GM19467 (cell line): ENCODE measurements around the gene CLCF1.

Experiments
- ATAC-seq: cut with Tn5 transposase; IDR thresholded peaks from one replicate; pipeline ENCODE4 v1.9.1; 2021; ENCODE audit warnings: mild to moderate bottlenecking, moderate library complexity; ENCODE audit not compliant: unreplicated experiment

Gene CLCF1

DNA sequence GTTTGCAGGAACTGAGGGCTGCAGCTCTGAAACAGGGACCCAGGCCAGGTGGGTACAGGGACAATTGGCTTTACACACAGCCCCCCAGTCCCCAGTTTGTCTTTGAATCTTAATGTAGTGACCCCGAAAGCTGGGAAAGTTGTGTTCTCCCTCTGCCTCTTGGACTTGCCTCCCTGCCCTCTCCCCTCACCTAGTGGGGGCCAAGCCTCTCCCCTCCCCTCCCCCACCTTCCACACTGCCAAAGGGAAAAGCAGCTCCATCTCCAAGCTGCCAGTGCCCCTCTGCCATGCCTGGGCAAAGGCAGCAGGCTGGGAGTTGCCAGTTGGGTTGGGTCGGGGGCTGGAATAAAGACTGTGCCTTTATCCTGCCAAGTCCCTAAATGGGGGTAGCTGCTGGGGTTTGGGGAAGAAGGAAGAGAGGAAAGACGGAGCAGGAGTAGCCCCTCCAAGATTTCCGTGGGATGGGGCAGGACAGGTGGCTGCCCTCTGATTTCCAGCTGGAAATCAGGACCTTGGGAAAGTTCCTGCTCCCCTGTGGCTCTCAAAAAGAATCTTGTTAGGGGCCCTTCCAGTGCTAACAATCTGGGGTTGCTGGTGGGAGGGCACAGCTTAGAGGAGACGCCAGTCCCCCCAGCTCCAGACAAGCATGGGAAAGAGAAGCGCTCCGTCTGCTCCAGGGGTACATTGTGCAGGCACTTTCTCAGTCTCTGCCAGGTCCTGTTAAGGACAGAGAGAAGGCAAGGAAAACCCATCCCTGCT is 2.8 kb upstream of the CLCF1 start:
- ATAC-seq: no peak

DNA sequence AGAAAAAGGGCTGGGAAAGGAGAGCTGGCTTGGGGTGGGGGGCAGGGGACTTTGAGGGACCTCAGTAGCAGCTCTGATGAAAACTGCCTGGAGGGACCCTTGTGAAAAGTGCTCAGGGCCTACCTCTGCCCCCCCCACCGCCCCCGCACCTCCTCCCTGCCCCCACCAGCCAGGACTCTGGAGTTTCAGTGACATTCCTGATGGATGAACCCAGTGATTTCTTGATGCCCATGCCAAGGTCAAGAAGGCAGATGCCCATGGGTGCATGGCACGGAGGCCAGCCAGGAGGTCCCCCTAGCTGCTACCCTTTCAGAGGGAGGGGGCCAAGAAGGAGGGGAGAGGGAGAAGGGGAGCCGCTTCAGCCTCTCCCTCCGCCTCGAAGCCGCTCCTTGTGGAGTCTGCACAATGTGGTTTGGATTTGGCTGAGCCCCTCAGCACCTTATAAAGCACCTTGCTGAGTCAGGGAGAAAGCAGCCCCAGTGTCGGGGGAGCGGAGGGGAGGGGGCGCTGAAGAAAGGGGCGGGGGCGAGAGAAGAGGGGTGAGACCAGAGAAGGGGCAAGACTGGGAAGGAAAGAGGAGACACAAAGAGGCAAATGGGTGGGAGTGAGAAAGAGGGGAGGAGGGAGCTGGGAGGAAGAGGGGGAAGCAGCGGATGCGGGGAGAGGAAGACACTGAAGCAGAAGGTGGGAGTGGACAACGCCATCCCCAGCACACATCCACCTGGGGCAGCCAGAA is 2.1 kb upstream of the CLCF1 start:
- ATAC-seq: no peak

DNA sequence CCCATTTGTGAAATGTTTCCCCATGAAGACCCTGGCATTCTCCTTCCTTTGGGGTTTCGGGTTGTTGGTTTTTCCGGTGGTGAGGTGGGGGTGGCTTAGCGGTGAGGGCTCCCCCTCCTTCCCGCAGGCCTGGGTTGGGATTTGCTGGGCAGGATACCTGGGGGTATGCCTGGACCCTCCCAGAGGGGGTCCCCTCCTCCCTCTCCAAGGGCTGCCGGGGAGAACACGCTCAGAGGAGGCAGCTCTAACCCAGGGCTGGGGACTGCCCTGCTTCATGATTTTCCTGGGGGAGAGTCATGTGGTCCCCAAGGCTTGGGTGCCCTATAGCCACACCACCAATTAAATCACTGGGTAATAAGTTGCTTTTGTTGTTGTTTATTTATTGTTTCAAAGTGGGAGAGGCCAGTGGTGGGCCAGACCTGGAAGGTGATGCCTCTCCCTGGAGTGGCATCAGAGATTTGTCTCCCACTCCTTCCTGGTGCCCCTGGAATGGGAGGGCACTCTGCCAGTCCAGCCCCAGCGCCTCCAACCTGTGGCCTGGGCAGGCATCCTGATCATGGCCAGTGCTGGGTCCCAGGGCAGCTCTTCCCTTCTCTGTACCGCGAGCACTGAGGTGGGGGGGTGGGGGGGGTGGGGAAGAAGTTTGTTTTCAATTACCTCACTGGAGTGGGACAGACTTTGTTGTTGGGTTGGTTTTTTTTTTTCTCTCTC is 1.3 kb upstream of the CLCF1 start:
- no peak for ATAC-seq

DNA sequence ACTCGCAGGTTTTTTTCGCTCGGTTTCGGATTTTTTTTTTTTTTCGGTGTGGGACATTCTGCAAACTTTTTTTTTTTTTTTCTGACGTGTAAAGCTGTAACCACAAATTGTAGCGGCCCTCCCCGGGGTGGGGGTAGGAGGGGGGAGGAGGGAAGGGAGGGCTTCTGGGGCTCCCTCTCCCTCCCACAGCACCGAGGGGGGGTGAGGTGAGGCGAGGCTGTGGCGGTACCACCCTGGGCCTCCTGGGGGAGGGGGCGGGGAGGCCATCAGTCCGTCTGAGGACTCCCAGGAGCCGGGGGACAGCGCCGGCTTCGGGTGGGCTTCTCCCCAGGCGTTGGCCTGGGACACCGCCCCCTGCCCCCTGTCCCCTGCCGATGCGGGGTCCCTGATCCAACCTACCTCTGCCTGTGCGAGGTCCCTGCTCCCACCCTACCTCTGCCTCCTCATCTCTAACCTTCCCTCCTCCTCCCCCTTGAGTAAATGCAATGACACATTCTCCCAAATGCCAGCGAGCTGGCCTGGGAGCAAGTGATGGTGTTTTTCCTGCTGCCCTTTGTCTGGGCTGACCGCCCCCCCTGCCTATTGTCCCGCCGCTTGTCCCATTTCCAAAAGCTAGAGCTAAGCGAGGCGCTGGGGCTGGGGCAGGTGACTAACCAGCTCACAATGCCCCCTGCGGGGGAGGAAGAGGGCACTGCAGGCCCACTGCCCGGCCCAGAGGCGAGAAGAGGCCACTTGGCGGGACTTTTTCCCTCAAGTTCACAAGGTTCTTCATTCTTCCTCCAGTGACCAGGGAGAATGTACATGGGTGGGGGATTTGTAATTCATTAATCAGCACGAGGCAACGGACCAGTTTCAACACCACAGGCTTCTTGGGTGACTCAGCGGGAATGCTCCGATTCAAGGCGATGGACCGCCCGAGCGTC is 511 bp upstream of the CLCF1 start:
- no peak for ATAC-seq

GRCh38 chr11:67372321-67372992 is 941 bp downstream of the CLCF1 start:
- ATAC-seq: no peak

- no peak for ATAC-seq
These were observed 1.5 kb downstream of the CLCF1 start for GRCh38 chr11:67371911-67372320.

DNA sequence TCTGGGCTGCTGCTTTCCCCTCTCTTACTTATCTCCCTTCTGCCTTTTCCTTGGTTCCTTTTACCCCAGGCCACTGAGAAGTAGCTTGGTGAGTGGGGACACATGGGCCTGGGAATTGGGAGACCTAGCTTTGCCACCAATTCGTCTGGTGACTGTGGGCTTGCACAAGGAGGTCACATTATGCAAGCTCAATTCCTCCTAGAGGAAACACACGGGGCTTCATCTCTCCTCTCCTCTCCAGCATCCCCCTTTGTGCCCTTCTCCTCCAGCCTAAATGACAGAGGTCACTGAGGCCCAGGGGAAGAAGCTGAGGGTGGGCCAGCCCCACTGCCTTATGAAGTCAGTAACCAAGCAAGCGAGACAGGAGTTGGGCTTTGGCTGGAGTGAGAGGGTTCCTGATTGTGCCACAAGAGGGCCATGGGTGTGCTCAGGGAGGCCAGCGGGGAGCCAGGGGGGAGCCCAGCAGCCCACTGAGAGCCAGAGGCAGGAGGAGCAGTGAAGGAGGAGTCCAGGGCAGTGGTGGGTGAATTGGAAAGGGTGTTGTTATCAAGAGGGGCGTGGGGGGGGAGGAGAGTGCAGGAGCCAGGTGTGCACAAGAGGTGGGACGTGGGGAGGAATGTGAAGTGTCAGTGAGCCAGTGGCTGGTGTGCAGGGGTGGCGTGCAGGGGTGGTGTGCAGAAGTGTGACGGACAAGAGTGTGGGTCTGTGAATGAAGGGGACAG is 2.0 kb downstream of the CLCF1 start:
- no peak for ATAC-seq

DNA sequence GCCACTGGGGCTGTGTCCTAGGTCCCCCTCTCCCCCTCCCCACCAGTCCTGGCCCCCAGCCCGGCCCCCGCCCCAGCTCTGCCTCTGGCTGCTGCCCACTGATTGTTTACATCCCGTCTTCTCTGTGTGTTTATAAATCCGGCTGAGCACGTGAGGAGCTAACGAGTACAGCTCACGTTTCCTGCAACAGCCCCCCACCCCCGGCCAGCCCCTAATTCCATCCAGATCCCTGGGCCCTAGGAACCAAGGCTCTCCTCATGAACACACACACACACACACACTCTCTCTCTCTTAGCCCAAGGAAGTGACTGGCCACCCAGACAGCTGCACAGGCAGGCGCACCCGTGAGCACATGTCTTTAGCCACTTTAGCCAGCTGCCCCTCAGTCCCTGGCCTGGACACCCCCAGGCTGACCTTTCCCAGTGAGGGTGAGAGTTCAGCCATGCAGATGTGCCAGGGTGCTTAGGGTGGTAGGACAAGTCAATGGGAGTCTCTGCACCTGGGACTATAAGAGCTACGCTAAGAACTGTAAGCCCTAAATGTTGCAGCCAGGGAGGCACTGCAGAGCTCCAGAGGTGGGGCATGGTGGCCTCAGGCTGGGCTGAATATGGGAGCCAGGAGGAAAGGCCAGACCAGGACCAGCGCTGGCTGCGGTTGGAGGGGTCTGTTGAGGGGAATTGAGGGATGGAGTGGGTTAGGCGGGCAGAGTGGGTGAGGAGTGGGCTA is 2.9 kb downstream of the CLCF1 start:
- ATAC-seq: no peak

- no peak for ATAC-seq
These were observed 3.6 kb downstream of the CLCF1 start for GRCh38 chr11:67369801-67370284.

DNA sequence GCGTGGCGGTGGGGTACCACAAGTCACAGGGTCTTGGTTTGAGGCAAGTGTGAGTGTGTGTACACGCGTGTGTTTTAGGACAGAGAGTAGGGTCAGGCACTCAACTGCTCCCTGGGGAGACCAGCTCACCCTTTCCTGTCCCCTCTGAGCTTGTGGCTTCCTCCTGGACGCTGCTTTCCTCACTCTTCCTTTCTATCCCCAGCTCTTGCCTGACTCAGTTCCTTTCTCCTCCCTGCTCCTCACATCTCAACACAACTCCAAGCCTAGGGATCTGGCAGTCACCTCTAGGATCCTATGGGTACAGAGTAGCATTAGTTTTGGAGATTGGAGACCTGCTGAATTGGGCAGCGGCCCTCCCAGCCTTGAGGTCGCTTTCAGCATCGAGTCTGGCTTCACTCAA is 4.1 kb downstream of the CLCF1 start:
- no peak for ATAC-seq

GRCh38 chr11:67368621-67369020 is 4.8 kb downstream of the CLCF1 start:
- ATAC-seq: no peak

DNA sequence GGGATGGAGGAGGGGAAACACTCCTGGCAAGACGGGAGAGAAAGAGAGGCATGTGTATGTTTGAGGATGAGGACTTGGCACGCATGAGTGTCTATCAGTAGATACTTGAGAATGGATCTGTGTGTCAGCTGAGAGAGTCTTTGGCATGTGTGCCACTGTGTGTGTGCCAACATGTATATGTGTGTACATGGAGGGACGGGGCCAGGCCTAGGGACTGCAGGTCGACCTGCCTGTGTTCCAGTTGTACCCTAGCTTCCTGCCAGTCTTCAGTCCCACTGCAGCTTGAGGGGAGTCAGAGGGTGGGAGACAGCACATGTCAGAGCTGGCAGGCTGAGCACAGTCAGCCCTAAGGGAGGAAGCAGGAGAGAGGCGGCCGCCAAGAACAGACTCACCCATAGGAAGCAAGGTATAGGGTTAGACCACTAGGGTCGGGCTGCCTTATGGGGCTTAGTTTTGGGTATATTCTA is 5.6 kb downstream of the CLCF1 start:
- no peak for ATAC-seq

DNA sequence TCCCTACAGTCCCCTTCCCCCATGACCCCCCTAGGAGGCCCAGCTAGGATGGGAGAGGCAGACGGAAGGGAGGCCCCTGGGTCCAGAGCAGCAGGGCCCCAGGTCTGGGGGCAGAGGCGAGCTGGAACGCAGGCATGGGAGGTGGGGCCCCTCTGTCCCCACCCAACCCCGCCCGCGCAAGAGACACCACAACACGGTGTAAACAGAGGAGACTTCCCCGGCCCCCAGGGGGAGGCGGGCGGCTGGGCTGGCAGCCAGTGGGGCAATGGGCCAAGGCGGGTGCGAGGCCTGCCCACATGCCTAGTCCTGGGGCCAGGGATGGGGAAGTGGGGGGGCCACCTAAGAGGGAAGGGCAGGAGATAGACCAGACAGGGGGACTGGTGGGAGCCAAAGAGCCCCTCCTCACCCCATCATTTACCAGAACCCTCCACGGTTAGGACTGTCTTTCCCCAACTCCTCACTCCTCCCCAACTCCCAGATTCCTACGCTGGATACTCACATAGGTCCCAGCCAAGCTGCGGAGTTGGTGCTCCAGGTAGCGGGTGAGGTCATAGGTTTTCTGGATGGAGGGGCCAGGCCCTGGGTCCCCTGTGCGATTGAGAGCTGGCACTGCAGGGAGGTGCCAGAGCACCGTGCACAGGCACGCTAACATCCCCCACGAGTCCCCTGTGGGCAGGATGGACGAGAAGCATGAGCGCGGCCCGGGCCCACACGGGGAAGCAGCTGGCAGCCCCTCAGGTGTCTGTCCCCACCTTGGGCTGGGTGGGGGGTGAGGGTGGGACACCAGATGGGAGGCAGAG is 6.2 kb downstream of the CLCF1 start:
- ATAC-seq: no peak

GRCh38 chr11:67366546-67366945 is 6.9 kb downstream of the CLCF1 start:
- no peak for ATAC-seq

DNA sequence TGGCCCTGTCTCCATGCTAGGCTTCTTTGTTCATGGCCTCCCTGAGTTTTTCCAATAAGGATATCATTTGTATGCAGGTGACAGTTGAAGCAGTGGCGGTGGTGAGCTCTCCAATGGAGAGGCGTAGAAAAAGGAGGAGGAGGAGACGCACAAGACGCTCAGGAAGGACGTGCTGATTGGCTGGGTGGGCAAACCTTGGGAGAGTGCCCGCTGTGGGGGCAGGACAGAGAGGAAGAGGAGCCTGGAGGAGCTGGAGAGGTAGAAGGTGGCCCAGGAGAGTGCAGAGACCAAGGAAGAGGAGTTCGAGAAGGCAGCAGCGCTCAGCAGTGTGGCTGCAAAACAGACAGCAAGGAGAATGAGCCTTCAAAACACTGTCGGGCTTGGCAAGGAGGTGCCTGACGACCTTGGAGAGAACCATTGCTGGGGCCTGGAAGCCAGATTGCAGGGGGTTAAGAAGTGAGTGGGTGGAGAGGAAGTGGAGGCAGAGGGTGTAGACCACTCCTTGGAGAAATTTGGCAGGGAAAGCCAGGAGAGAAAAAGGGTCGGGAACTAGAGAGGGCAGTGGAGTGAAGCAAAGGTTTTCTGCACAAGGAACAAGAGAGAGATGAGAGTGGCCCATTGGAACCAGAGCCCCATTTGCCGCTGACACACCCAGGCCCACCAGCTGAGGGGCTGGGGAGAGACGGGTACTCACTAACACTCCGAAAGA is 7.5 kb downstream of the CLCF1 start:
- ATAC-seq: no peak

GRCh38 chr11:67364783-67365722 is 8.3 kb downstream of the CLCF1 start:
- ATAC-seq: no peak
